DOHH2 (cell line): ENCODE measurements around the gene DISC1.

Source experiments
- H3F3A ChIP-seq: fragments of 200-600 bp; sonication (generic), shearing (Covaris generic); 2 replicates; pipeline ENCODE4 v1.6.0; 2016; ENCODE audit warnings: antibody characterized with exemption, mild to moderate bottlenecking; ENCODE audit not compliant: control insufficient read depth, insufficient read depth
- H3K27ac ChIP-seq: fragments of 200-600 bp; sonication (generic); 2 replicates; pipeline ENCODE4 v1.5.1; 2014; ENCODE audit warnings: low read depth, mild to moderate bottlenecking, low read length, moderate library complexity
- H3K27me3 ChIP-seq: fragments of 200-600 bp; sonication (generic); 2 replicates; pipeline ENCODE4 v1.6.1; 2014; ENCODE audit warnings: mild to moderate bottlenecking, low read length, mixed read lengths; ENCODE audit not compliant: control insufficient read depth
- H3K36me3 ChIP-seq: fragments of 200-600 bp; sonication (generic); 2 replicates; pipeline ENCODE4 v1.6.1; 2014; ENCODE audit warnings: mild to moderate bottlenecking, low read length, moderate library complexity, mixed read lengths; ENCODE audit not compliant: control insufficient read depth
- H3K4me1 ChIP-seq: fragments of 200-600 bp; sonication (generic); 2 replicates; pipeline ENCODE4 v1.6.1; 2014; ENCODE audit warnings: mild to moderate bottlenecking, low read length, mixed read lengths; ENCODE audit not compliant: control insufficient read depth
- H3K4me2 ChIP-seq: fragments of 200-600 bp; sonication (generic); 2 replicates; pipeline ENCODE4 v1.6.0; 2014; ENCODE audit warnings: mild to moderate bottlenecking, low read length, moderate library complexity
- H3K4me3 ChIP-seq: fragments of 200-600 bp; sonication (generic); 2 replicates; pipeline ENCODE4 v1.5.1; 2014; ENCODE audit warnings: mild to moderate bottlenecking, low read length, mixed read lengths
- H3K79me2 ChIP-seq: fragments of 200-600 bp; sonication (generic); 2 replicates; pipeline ENCODE4 v1.6.1; 2014; ENCODE audit warnings: mild to moderate bottlenecking, low read length, mixed read lengths; ENCODE audit not compliant: control insufficient read depth
- H3K9me2 ChIP-seq: fragments of 200-600 bp; sonication (generic); replicated peaks from 2 replicates; pipeline ENCODE4 v1.6.1; 2014; ENCODE audit warnings: mild to moderate bottlenecking, low read length, mixed read lengths; ENCODE audit not compliant: control insufficient read depth
- H3K9me3 ChIP-seq: fragments of 200-600 bp; sonication (generic); 2 replicates; pipeline ENCODE4 v1.6.1; 2014; ENCODE audit warnings: antibody characterized with exemption, low read length, mixed read lengths; ENCODE audit not compliant: control insufficient read depth, insufficient read depth
- H4K20me1 ChIP-seq: fragments of 200-600 bp; sonication (generic); 2 replicates; pipeline ENCODE4 v1.6.0; 2014; ENCODE audit warnings: low read depth, mild to moderate bottlenecking, antibody characterized with exemption, low read length, moderate library complexity; ENCODE audit not compliant: control insufficient read depth, insufficient read depth
- CTCF ChIP-seq: fragments of 200-600 bp; sonication (generic); IDR thresholded peaks from one replicate; pipeline ENCODE4 v1.5.1; 2014; ENCODE audit warnings: antibody characterized with exemption, mild to moderate bottlenecking, low read depth, low read length; ENCODE audit not compliant: poor library complexity, severe bottlenecking
- EZH2phosphoT487 ChIP-seq: fragments of 200-600 bp; sonication (generic); IDR thresholded peaks from 2 replicates; pipeline ENCODE4 v1.6.1; 2017; ENCODE audit warnings: borderline replicate concordance, mild to moderate bottlenecking, antibody characterized with exemption, low read length, moderate library complexity, mixed read lengths

Gene DISC1

GRCh38 chr1:231918239-231919015, 291.8 kb downstream of the DISC1 start:
- H3K4me2 ChIP-seq: no peak overlapping the region; the same call in 1 of the 2 replicates
- TF ChIP-seq EZH2phosphoT487 (no peak), CTCF (no peak)
- no peak overlapping the region for H3K27ac ChIP-seq
- peaks cover 11% of the 10 kb centered on the region for H3K4me1 ChIP-seq
- H3K9me2 ChIP-seq: no peaks in the 10 kb centered on the region
- H3K27me3 ChIP-seq: peaks cover 5% of the 10 kb centered on the region; the same call in 1 of the 2 replicates
- no peak overlapping the region for H3K4me3 ChIP-seq
- H3K79me2 ChIP-seq: no peaks in the 10 kb centered on the region
- no peaks in the 10 kb centered on the region for H3F3A ChIP-seq
- H3K9me3 ChIP-seq: no peaks in the 10 kb centered on the region
- no peaks in the 10 kb centered on the region; the same call in 1 of the 2 replicates for H4K20me1 ChIP-seq
- no peaks in the 10 kb centered on the region for H3K36me3 ChIP-seq

DNA sequence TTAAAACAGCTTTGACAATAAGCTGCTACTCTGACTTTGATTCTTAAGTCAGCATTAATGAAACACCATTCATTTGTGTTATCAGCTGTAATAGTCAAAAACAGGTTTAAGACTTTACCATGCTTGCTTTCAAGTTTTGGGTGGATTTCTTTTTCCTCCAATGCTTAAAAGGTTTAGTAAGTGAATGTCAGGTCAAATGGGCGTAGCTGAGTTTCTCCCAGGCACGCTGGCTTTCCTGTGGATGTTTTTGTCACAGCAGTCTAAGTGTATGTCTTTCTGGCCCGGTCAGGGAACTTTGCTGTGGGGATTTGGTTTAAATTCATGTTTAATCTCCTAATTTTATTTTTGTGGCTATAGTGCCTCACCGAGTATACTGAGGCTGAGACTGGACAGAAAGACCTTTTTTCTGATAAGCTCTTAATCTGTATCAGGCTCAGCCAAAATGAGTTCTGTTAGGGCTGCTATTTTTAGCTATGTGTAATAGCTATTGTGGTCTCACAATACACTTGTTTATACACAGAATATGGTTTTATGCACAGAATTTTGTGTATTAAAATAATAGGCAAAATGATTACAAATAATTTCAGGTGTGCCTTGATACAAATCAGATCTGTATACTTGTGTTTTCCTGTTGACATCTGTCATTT, 292.8 kb downstream of the DISC1 start:
- no peaks in the 10 kb centered on the region for H3K79me2 ChIP-seq
- H3K27me3 ChIP-seq: peaks cover 5% of the 10 kb centered on the region; the same call in 1 of the 2 replicates
- no peaks in the 10 kb centered on the region for H3K36me3 ChIP-seq
- H4K20me1 ChIP-seq: no peaks in the 10 kb centered on the region; the same call in 1 of the 2 replicates
- H3K9me2 ChIP-seq: no peaks in the 10 kb centered on the region
- H3K4me1 ChIP-seq: peaks cover 11% of the 10 kb centered on the region
- no peaks in the 10 kb centered on the region for H3F3A ChIP-seq
- TF ChIP-seq EZH2phosphoT487 (no peak), CTCF (no peak)
- no peak overlapping the region for H3K4me3 ChIP-seq
- H3K4me2 ChIP-seq: no peak overlapping the region; the same call in 1 of the 2 replicates
- H3K9me3 ChIP-seq: no peaks in the 10 kb centered on the region
- no peak overlapping the region for H3K27ac ChIP-seq

- Histone ChIP-seq H3K4me1 (peaks cover 11% of the 10 kb centered on the region), H3K9me3 (no peaks in the 10 kb centered on the region), H3K9me2 (no peaks in the 10 kb centered on the region), H3K4me3 (no peak overlapping the region), H3K27ac (no peak overlapping the region), H3K36me3 (no peaks in the 10 kb centered on the region), H3F3A (no peaks in the 10 kb centered on the region), H3K4me2 (no peak overlapping the region), H3K79me2 (no peaks in the 10 kb centered on the region), H4K20me1 (no peaks in the 10 kb centered on the region; the same call in 1 of the 2 replicates), H3K27me3 (peaks cover 5% of the 10 kb centered on the region; the same call in 1 of the 2 replicates)
- TF ChIP-seq CTCF (no peak), EZH2phosphoT487 (no peak)
These were observed 293.3 kb downstream of the DISC1 start for GRCh38 chr1:231919886-231920285.
